Urinary bladder (tissue), 4 donors: Measurements from ENCODE around the gene ZNF678. TPM values are rescaled to one million over a fixed set of nuclear protein-coding genes. Genes with fewer than 3 reads are reported as not detected.
"Not testable (repeated sequence)": the region's sequence is repeated elsewhere in the genome, so short reads cannot be mapped to it uniquely, and the experiment has no call there.

Source experiments
- DNase-seq: peaks from one replicate; pipeline ENCODE4 v3.0.0-alpha.2; 2015; ENCODE audit errors: extremely low spot score
- H3K27ac ChIP-seq: one replicate; pipeline ENCODE4 v1.5.1; 2013; ENCODE audit warnings: low read depth, mild to moderate bottlenecking, moderate library complexity
- H3K36me3 ChIP-seq: one replicate; pipeline ENCODE4 v1.6.1; 2013; ENCODE audit warnings: mild to moderate bottlenecking, moderate library complexity; ENCODE audit not compliant: insufficient read depth
- H3K4me1 ChIP-seq: one replicate; pipeline ENCODE4 v1.6.1; 2013; ENCODE audit warnings: mild to moderate bottlenecking, moderate library complexity; ENCODE audit not compliant: insufficient read depth
- H3K4me3 ChIP-seq: one replicate; pipeline ENCODE4 v1.5.1; 2013; ENCODE audit warnings: low read depth, low read length
- WGBS: extraction: QIAGEN DNeasy Blood & Tissue Kit; methylation state at CpG from one replicate; pipeline ENCODE4 v1.1.7; 2013; 5-methylcytosine and 5-hydroxymethylcytosine counted together
- polyA plus RNA-seq: library from polyadenylated mRNA; stranded (reverse); fragments of 200-250 nt; gene quantifications from one replicate; pipeline ENCODE4 v1.2.3, GENCODE V29; 2013
- total RNA-seq: library from RNA; depleted of rRNA; stranded (reverse); fragments of >200 nt; gene quantifications from one replicate; pipeline ENCODE4 v1.2.3, GENCODE V29; 2014
- donor health status: healthy with polysubstance abuse.
- donor health status: healthy.

The ZNF678 gene
- total and polyA plus RNA-seq, 2 donors: 4.1 to 54.9 TPM

GRCh38 chr1:227545361-227545760 lies 18.0 kb upstream of the ZNF678 start:
- 78% methylated on average over 5 of the region's 5 CpGs for WGBS
- no peak for DNase-seq
- Histone ChIP-seq H3K27ac (no peak overlapping the region), H3K36me3 (no peaks in the 10 kb centered on the region), H3K4me1 (no peaks in the 10 kb centered on the region), H3K4me3 (no peak overlapping the region)

GRCh38 chr1:227546059-227546458 lies 17.3 kb upstream of the ZNF678 start:
- Histone ChIP-seq H3K36me3 (no peaks in the 10 kb centered on the region), H3K4me3 (no peak overlapping the region), H3K4me1 (no peaks in the 10 kb centered on the region), H3K27ac (no peak overlapping the region)
- WGBS: 86% methylated on average over 5 of the region's 5 CpGs
- no peak for DNase-seq

GRCh38 chr1:227546598-227547309 lies 16.6 kb upstream of the ZNF678 start:
- Histone ChIP-seq H3K4me1 (no peaks in the 10 kb centered on the region), H3K36me3 (no peaks in the 10 kb centered on the region), H3K27ac (no peak overlapping the region), H3K4me3 (no peak overlapping the region)
- WGBS: 95% methylated on average over 8 of the region's 8 CpGs
- DNase-seq: no peak

- no peak overlapping the region for H3K4me3 ChIP-seq
- no peaks in the 10 kb centered on the region for H3K36me3 ChIP-seq
- no peak for DNase-seq
- 74% methylated on average over 8 of the region's 8 CpGs for WGBS
- no peaks in the 10 kb centered on the region for H3K4me1 ChIP-seq
- H3K27ac ChIP-seq: no peak overlapping the region
Observed at GRCh38 chr1:227547310-227548118, 15.8 kb upstream of the ZNF678 start.

GRCh38 chr1:227548119-227548397 lies 15.3 kb upstream of the ZNF678 start:
- H3K4me3 ChIP-seq: no peak overlapping the region

GRCh38 chr1:227548448-227548847 lies 14.9 kb upstream of the ZNF678 start:
- H3K27ac ChIP-seq: no peak overlapping the region
- no peak overlapping the region for H3K4me3 ChIP-seq
- no peaks in the 10 kb centered on the region for H3K4me1 ChIP-seq
- no peaks in the 10 kb centered on the region for H3K36me3 ChIP-seq
- no peak for DNase-seq
- 69% methylated on average over 3 of the region's 3 CpGs for WGBS

More at GRCh38 chr1:227548119-227548397, 15.3 kb upstream of the ZNF678 start:
- Histone ChIP-seq H3K4me1 (no peaks in the 10 kb centered on the region), H3K27ac (no peak overlapping the region), H3K36me3 (no peaks in the 10 kb centered on the region)
- no peak for DNase-seq

- no peaks in the 10 kb centered on the region for H3K4me1 ChIP-seq
- no peaks in the 10 kb centered on the region for H3K36me3 ChIP-seq
- no peak overlapping the region for H3K27ac ChIP-seq
- 49% methylated on average over 2 of the region's 2 CpGs for WGBS
- peak; percentile 43 for DNase-seq
- no peak overlapping the region for H3K4me3 ChIP-seq
Observed at GRCh38 chr1:227549892-227550291, 13.5 kb upstream of the ZNF678 start.

- not testable (repeated sequence) for DNase-seq
- WGBS: 96% methylated on average over 1 of the region's 1 CpG
Observed at GRCh38 chr1:227551881-227552280, 11.5 kb upstream of the ZNF678 start.

GRCh38 chr1:227556288-227556687 lies 7.1 kb upstream of the ZNF678 start:
- 89% methylated on average over 7 of the region's 7 CpGs for WGBS
- no peak overlapping the region for H3K27ac ChIP-seq
- H3K4me3 ChIP-seq: no peak overlapping the region

More at GRCh38 chr1:227551881-227552280, 11.5 kb upstream of the ZNF678 start:
- not testable (repeated sequence) for H3K4me3 ChIP-seq, H3K27ac ChIP-seq, H3K4me1 ChIP-seq, H3K36me3 ChIP-seq

GRCh38 chr1:227557962-227558725 lies 5.2 kb upstream of the ZNF678 start:
- H3K4me3 ChIP-seq: no peak overlapping the region
- no peak overlapping the region for H3K27ac ChIP-seq
- H3K36me3 ChIP-seq: no peaks in the 10 kb centered on the region
- no peaks in the 10 kb centered on the region for H3K4me1 ChIP-seq
- DNase-seq: no peak
- 70% methylated on average over 29 of the region's 29 CpGs for WGBS

More at GRCh38 chr1:227556288-227556687, 7.1 kb upstream of the ZNF678 start:
- H3K36me3 ChIP-seq: no peaks in the 10 kb centered on the region
- no peaks in the 10 kb centered on the region for H3K4me1 ChIP-seq
- DNase-seq: no peak

GRCh38 chr1:227558732-227559262 lies 4.6 kb upstream of the ZNF678 start:
- Histone ChIP-seq H3K36me3 (no peaks in the 10 kb centered on the region), H3K27ac (no peak overlapping the region), H3K4me1 (no peaks in the 10 kb centered on the region), H3K4me3 (no peak overlapping the region)
- no peak for DNase-seq
- 70% methylated on average over 20 of the region's 20 CpGs for whole genome bisulfite sequencing

- Histone ChIP-seq H3K36me3 (no peaks in the 10 kb centered on the region), H3K27ac (no peak overlapping the region), H3K4me1 (no peaks in the 10 kb centered on the region), H3K4me3 (no peak overlapping the region)
- DNase-seq: no peak
- WGBS: 43% methylated on average over 27 of the region's 27 CpGs
Observed at GRCh38 chr1:227559499-227559898, 3.9 kb upstream of the ZNF678 start.

- Histone ChIP-seq H3K4me3 (no peak overlapping the region), H3K4me1 (no peaks in the 10 kb centered on the region), H3K27ac (no peak overlapping the region), H3K36me3 (no peaks in the 10 kb centered on the region)
- WGBS: 85% methylated on average over 12 of the region's 12 CpGs
- DNase-seq: no peak
Observed at GRCh38 chr1:227559926-227560325, 3.4 kb upstream of the ZNF678 start.
